ENCODE results near the gene ZBED6.

DNA sequence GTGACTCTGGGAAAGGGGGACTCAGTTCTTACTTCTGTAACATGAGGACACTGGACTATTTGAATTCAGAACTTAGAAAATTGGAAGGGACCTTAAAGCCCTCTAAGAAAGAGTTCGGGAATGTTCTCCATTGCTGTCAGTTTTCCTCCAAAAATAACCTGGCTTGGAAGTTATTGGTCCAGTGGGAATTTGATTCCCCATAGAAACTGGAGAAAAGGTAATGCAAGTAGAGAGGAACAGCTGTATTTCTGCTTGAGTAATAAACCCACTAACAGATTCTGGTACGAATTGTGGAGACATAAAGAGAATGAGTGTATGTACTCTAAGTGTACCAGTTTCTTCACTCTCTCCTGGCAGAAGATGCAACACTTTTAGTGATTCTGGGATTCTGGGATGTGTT, 1.8 kb downstream of the ZBED6 start:
- TF ChIP-seq POLR2AphosphoS5 (IDR thresholded peaks at IDR 0.05; ENCODE audit: borderline replicate concordance, low read depth, low read length) = no peak
- TF ChIP-seq EZH2 (IDR thresholded peaks at IDR 0.05) = no peak

Data from SK-N-MC (cell line).